H1 (cell line): Measurements from ENCODE around the gene TMEM198. TPM values are rescaled to one million over a fixed set of nuclear protein-coding genes. Genes with fewer than 3 reads are reported as not detected.

Experiments
- CTCF ChIA-PET: fragments of 300-600 bp; sonication (Branson Sonifier 250); formaldehyde crosslinking; loops from one replicate; lab custom pipeline; 2021; ENCODE audit not compliant: partially characterized antibody; lab: Charles Lee
- POLR2A ChIA-PET: fragments of 300-600 bp; sonication (Branson Sonifier 250); formaldehyde crosslinking; loops from one replicate; lab custom pipeline; 2021; ENCODE audit warnings: inconsistent platforms; ENCODE audit not compliant: partially characterized antibody; lab: Charles Lee
- DNase-seq, 2 experiments: peaks; one replicate each; pipeline versions ENCODE4 v3.0.0 to v3.0.0-alpha.2; 2010 to 2022; ENCODE audit warnings: low spot score in 2 of 2, low read depth in 1 of 2, mixed read lengths in 1 of 2
- FAIRE-seq: peaks from 2 replicates; lab custom pipeline; 2011; peaks lifted over from hg19 to GRCh38; lab: Jason Lieb, UNC
- H2AFZ ChIP-seq: 2 replicates; pipeline ENCODE4 v1.8.1; 2012; ENCODE audit warnings: low read length, inconsistent platforms
- H2AK5ac ChIP-seq: 2 replicates; pipeline ENCODE4 v1.6.1; 2013; ENCODE audit warnings: low read depth, low read length
- H2BK120ac ChIP-seq: replicated peaks from 2 replicates; pipeline ENCODE3; 2013; ENCODE audit warnings: low read depth, low read length, inconsistent platforms
- H2BK12ac ChIP-seq: 2 replicates; pipeline ENCODE4 v1.6.1; 2013; ENCODE audit warnings: low read depth, low read length
- H2BK15ac ChIP-seq: 2 replicates; pipeline ENCODE4 v1.6.1; 2013; ENCODE audit warnings: low read length
- H2BK20ac ChIP-seq: 2 replicates; pipeline ENCODE4 v1.6.1; 2013; ENCODE audit warnings: low read length
- H2BK5ac ChIP-seq: 2 replicates; pipeline ENCODE4 v1.6.1; 2013; ENCODE audit warnings: low read depth, low read length
- H3K14ac ChIP-seq: 2 replicates; pipeline ENCODE4 v1.6.1; 2013; ENCODE audit warnings: inconsistent platforms; ENCODE audit not compliant: insufficient read length
- H3K18ac ChIP-seq: 2 replicates; pipeline ENCODE4 v1.6.1; 2013; ENCODE audit warnings: low read length; ENCODE audit errors: extremely low read depth
- H3K23ac ChIP-seq: 2 replicates; pipeline ENCODE4 v1.6.1; 2013; ENCODE audit warnings: inconsistent platforms; ENCODE audit not compliant: insufficient read length
- H3K23me2 ChIP-seq: 2 replicates; pipeline ENCODE4 v1.6.1; 2013; ENCODE audit warnings: low read depth, low read length
- H3K27ac ChIP-seq: 2 replicates; pipeline ENCODE4 v1.6.1; 2011; ENCODE audit warnings: low read depth, low read length, inconsistent platforms
- H3K27me3 ChIP-seq, 4 experiments: replicated peaks in 1 of 4; 1 replicate in 1 of 4; 2 replicates in 3 of 4; pipeline versions ENCODE4 v1.6.1 to v1.8.1; 2011 to 2013; ENCODE audit warnings: low read length in 3 of 4, mild to moderate bottlenecking in 3 of 4, inconsistent platforms in 2 of 4, mixed read lengths in 2 of 4, moderate library complexity in 1 of 4; ENCODE audit not compliant: control insufficient read depth in 3 of 4, insufficient read depth in 3 of 4; ENCODE audit errors: extremely low read depth in 1 of 4
- H3K36me3 ChIP-seq, 4 experiments: 2 replicates each; pipeline versions ENCODE4 v1.6.1 to v1.8.1; 2011 to 2013; ENCODE audit warnings: mild to moderate bottlenecking in 4 of 4, low read length in 3 of 4, moderate library complexity in 2 of 4, control low read depth in 1 of 4, inconsistent platforms in 1 of 4; ENCODE audit not compliant: insufficient read depth in 4 of 4, control insufficient read depth in 2 of 4
- H3K4ac ChIP-seq: replicated peaks from 2 replicates; pipeline ENCODE3; 2013; ENCODE audit warnings: low read length, low read depth, mixed read lengths, inconsistent platforms; ENCODE audit not compliant: insufficient read length
- H3K4me1 ChIP-seq, 4 experiments: replicated peaks in 1 of 4; 1 replicate in 1 of 4; 2 replicates in 3 of 4; pipeline versions ENCODE4 v1.6.1 to v1.8.1; 2011 to 2013; ENCODE audit warnings: low read length in 3 of 4, inconsistent platforms in 2 of 4, mixed read lengths in 1 of 4; ENCODE audit not compliant: insufficient read depth in 4 of 4, control insufficient read depth in 3 of 4
- H3K4me2 ChIP-seq, 2 experiments: 2 replicates each; pipeline versions ENCODE4 v1.6.1 to v1.8.1; 2011 to 2013; ENCODE audit warnings: low read depth in 2 of 2, low read length in 2 of 2, control low read depth in 1 of 2, inconsistent platforms in 1 of 2, mild to moderate bottlenecking in 1 of 2; ENCODE audit not compliant: insufficient read depth in 1 of 2
- H3K4me3 ChIP-seq, 4 experiments: fragments of 200-600, 300-600 bp in 1 of 4; sonication (generic), shearing (Covaris generic), sonication (Bioruptor Twin) in 1 of 4; 2 replicates each; pipeline versions ENCODE4 v1.5.1 to v1.8.1; 2011 to 2016; ENCODE audit warnings: low read length in 4 of 4, low read depth in 3 of 4, control low read depth in 2 of 4, inconsistent platforms in 2 of 4, mild to moderate bottlenecking in 2 of 4, mixed read lengths in 1 of 4, moderate library complexity in 1 of 4; ENCODE audit not compliant: insufficient read depth in 2 of 4; ENCODE audit errors: extremely low read depth in 1 of 4
- H3K56ac ChIP-seq: replicated peaks from 2 replicates; pipeline ENCODE3; 2013; ENCODE audit warnings: low read depth, mild to moderate bottlenecking, mixed read lengths, low read length, inconsistent platforms; ENCODE audit not compliant: insufficient read length
- H3K79me1 ChIP-seq: 2 replicates; pipeline ENCODE4 v1.6.1; 2013; ENCODE audit warnings: low read depth, low read length, control low read depth
- H3K79me2 ChIP-seq, 2 experiments: 2 replicates each; pipeline versions ENCODE4 v1.6.1 to v1.8.1; 2012 to 2013; ENCODE audit warnings: low read length in 2 of 2, mild to moderate bottlenecking in 2 of 2, inconsistent platforms in 1 of 2; ENCODE audit not compliant: insufficient read depth in 2 of 2, control insufficient read depth in 1 of 2
- H3K9ac ChIP-seq, 4 experiments: replicated peaks in 1 of 4; 1 replicate in 1 of 4; 2 replicates in 3 of 4; pipeline versions ENCODE4 v1.6.1 to v1.8.1; 2011 to 2013; ENCODE audit warnings: low read depth in 3 of 4, low read length in 3 of 4, control low read depth in 2 of 4, mild to moderate bottlenecking in 2 of 4, moderate library complexity in 2 of 4, inconsistent platforms in 1 of 4; ENCODE audit errors: extremely low read depth in 1 of 4
- H3K9me3 ChIP-seq, 2 experiments: 2 replicates each; pipeline versions ENCODE4 v1.6.1 to v1.8.1; 2012 to 2013; ENCODE audit warnings: mild to moderate bottlenecking in 2 of 2, moderate library complexity in 2 of 2, control low read depth in 1 of 2, inconsistent platforms in 1 of 2, low read depth in 1 of 2, low read length in 1 of 2, mixed read lengths in 1 of 2; ENCODE audit not compliant: insufficient read depth in 2 of 2
- H4K20me1 ChIP-seq, 2 experiments: replicated peaks in 1 of 2; 2 replicates each; pipeline versions ENCODE3 to v1.8.1; 2011 to 2013; ENCODE audit warnings: inconsistent platforms in 2 of 2, low read length in 2 of 2, mild to moderate bottlenecking in 1 of 2; ENCODE audit not compliant: insufficient read depth in 2 of 2, control insufficient read depth in 1 of 2
- H4K5ac ChIP-seq: 2 replicates; pipeline ENCODE4 v1.6.1; 2013; ENCODE audit warnings: low read length, low read depth, mixed read lengths, inconsistent platforms; ENCODE audit not compliant: insufficient read length
- H4K8ac ChIP-seq: 2 replicates; pipeline ENCODE4 v1.8.0; 2013; ENCODE audit warnings: mild to moderate bottlenecking, moderate library complexity, low read length, inconsistent platforms; ENCODE audit not compliant: insufficient read depth; ENCODE audit errors: extremely low read depth
- H4K91ac ChIP-seq: replicated peaks from 2 replicates; pipeline ENCODE3; 2013; ENCODE audit warnings: low read length, mixed read lengths, inconsistent platforms; ENCODE audit not compliant: insufficient read length
- ASH2L ChIP-seq: fragments of 200-600, 300-600 bp; sonication (generic); IDR thresholded peaks from one replicate; pipeline ENCODE4 v1.7.1; 2017; ENCODE audit warnings: low read length
- EP300 ChIP-seq, 2 experiments: IDR thresholded peaks; 1 replicate in 1 of 2; 2 replicates in 1 of 2; pipeline ENCODE4 v1.6.1; 2011 to 2012; ENCODE audit warnings: low read depth in 2 of 2, low read length in 2 of 2, mild to moderate bottlenecking in 2 of 2, borderline replicate concordance in 1 of 2, inconsistent platforms in 1 of 2, moderate library complexity in 1 of 2
- KDM4A ChIP-seq: IDR thresholded peaks from one replicate; pipeline ENCODE4 v1.7.1; 2012; ENCODE audit warnings: low read depth, mild to moderate bottlenecking, moderate library complexity, low read length, inconsistent platforms; ENCODE audit not compliant: severe bottlenecking
- PHF8 ChIP-seq: fragments of 200-600 bp; sonication (generic); conservative IDR thresholded peaks from 2 replicates; pipeline ENCODE4 v1.7.1; 2012; ENCODE audit warnings: low read depth, mild to moderate bottlenecking, inconsistent platforms, low read length, moderate library complexity
- POLR2A ChIP-seq, 2 experiments: IDR thresholded peaks; 1 replicate in 1 of 2; 2 replicates in 1 of 2; pipeline ENCODE4 v1.6.1; 2011; ENCODE audit warnings: low read depth in 2 of 2, low read length in 2 of 2, mild to moderate bottlenecking in 2 of 2; ENCODE audit errors: control extremely low read depth in 1 of 2
- SIN3A ChIP-seq, 2 experiments: IDR thresholded peaks in 1 of 2; conservative IDR thresholded peaks in 1 of 2; 2 replicates each; pipeline ENCODE4 v1.6.1; 2011 to 2012; ENCODE audit warnings: low read length in 2 of 2, improper control_type of control experiment in 1 of 2, low read depth in 1 of 2, mild to moderate bottlenecking in 1 of 2
- WGBS, 2 experiments: shearing (Covaris generic) in 1 of 2; methylation state at CpG; one replicate each; pipeline versions ENCODE4 v1.1.6 to v1.1.7; 2013 to 2015; ENCODE audit warnings: low lambda C conversion rate in 2 of 2, mixed read lengths in 2 of 2, inconsistent platforms in 1 of 2, low coverage in 1 of 2, missing lambda C conversion rate in 1 of 2; ENCODE audit not compliant: insufficient replicate concordance in 2 of 2, insufficient coverage in 1 of 2, insufficient read length in 1 of 2; ENCODE audit errors: extremely low coverage in 1 of 2, missing lambda C conversion rate in 1 of 2; 5-methylcytosine and 5-hydroxymethylcytosine counted together
- polyA plus RNA-seq, 7 experiments: library from polyadenylated mRNA; depleted of rRNA in 3 of 7; stranded (reverse) in 5 of 7; unstranded in 2 of 7; fragments of >200 nt in 5 of 7; fragments of 200-250 nt in 2 of 7; gene quantifications; 1 replicate in 5 of 7; 2 replicates in 1 of 7; 4 replicates in 1 of 7; pipeline versions ENCODE4 v1.2.1 to v1.2.3, GENCODE V29; 2011 to 2013; ENCODE audit warnings: missing spikeins in 2 of 7, mixed read lengths in 2 of 7
- total RNA-seq: library from RNA; stranded (reverse); fragmentation: NEBNext Ultra II Directional; extraction: Animal tissue kit (Norgen Biotek cat#: 25700); gene quantifications from 2 replicates; pipeline ENCODE4 v1.2.1, GENCODE V29; 2021

TMEM198 gene
- total and polyA plus RNA-seq, 2 of the 8 experiments (the other 6 are each of a cell fraction or from before 2014, with no cell fraction given): 10.2 to 10.4 TPM

- H2BK12ac ChIP-seq: no peak overlapping the region
- peak overlapping the region; percentile 85; the same call in 1 of the 2 replicates for H2BK5ac ChIP-seq
- H3K18ac ChIP-seq: peak overlapping the region; percentile 48; the same call in 1 of the 2 replicates
- no peak overlapping the region for H2BK15ac ChIP-seq
- H3K14ac ChIP-seq: no peak overlapping the region
- 1% methylated on average over 41 of the region's 66 CpGs; no CpG with 5 or more reads in 1 of the 2 experiments for whole genome bisulfite sequencing, 2 experiments
- H2AK5ac ChIP-seq: no peak overlapping the region
- peaks cover 14% of the 10 kb centered on the region; the same call in 1 of the 2 replicates for H3K23me2 ChIP-seq
- TF ChIP-seq KDM4A (peak; percentile 33), PHF8 (peak; percentile 47), SIN3A (conservative IDR thresholded peaks at IDR 0.05 in 1 of 2, IDR thresholded peaks at IDR 0.05 in 1 of 2; ENCODE audit: low read depth in 1 of 2, low read length in 2 of 2) (0 out of 4 replicates have a peak, but pooled peaks of 1 of the 2 experiments have one; percentile 26), EP300 (IDR thresholded peaks at IDR 0.05; ENCODE audit: borderline replicate concordance in 1 of 2, low read depth in 2 of 2, low read length in 2 of 2) (no peak), POLR2A (IDR thresholded peaks at IDR 0.05; ENCODE audit: control extremely low read depth in 1 of 2, low read depth in 2 of 2, low read length in 2 of 2) (peak in 1 of 2 experiments; percentile 32; a peak in 1 of 3 replicates), ASH2L (peak; percentile 26)
- no peak overlapping the region for H2BK20ac ChIP-seq
- H3K9me3 ChIP-seq: no peaks in the 10 kb centered on the region
- H3K4ac ChIP-seq: no peak overlapping the region
- peaks cover 0 to 6% of the 10 kb centered on the region in 2 experiments; a peak in 1 of 4 replicates for H3K79me2 ChIP-seq
- peak overlapping the region; percentile 62 to 90 for H3K4me2 ChIP-seq
- H3K27me3 ChIP-seq: peaks cover 0 to 4% (median 0%) of the 10 kb centered on the region in 4 experiments; a peak in 2 of 7 replicates
- H3K4me1 ChIP-seq: peaks cover 5 to 20% (median 11%) of the 10 kb centered on the region in 4 experiments
- H3K36me3 ChIP-seq: peaks cover 4 to 22% (median 12%) of the 10 kb centered on the region in 4 experiments; a peak in 6 of 8 replicates
- FAIRE-seq (no peak), DNase-seq (peak in 1 of 2 experiments; percentile 83)
- H2AFZ ChIP-seq: no peak overlapping the region
- H4K8ac ChIP-seq: peak overlapping the region; percentile 72; the same call in 1 of the 2 replicates
- POLR2A ChIA-PET: interaction anchor here (0.6 to 3.3 kb wide), 13 partner anchors 11 to 110 kb away, joined by 3 to 44 read pairs (median 5); partner anchors contain the start of genes GMPPA, INHA, OBSL1 and STK11IP
- peak overlapping the region; percentile 19; the same call in 1 of the 2 replicates for H3K27ac ChIP-seq
- CTCF ChIA-PET: interaction anchor here (0.9 to 113.1 kb wide), 16 partner anchors 9 to 139 kb away, joined by 3 to 7248 read pairs (median 8); partner anchors contain the start of genes DES, GMPPA, SPEG and STK11IP
- H4K20me1 ChIP-seq: peaks cover 14 to 20% of the 10 kb centered on the region in 2 experiments
- peak overlapping the region; percentile 73 to 90 (median 80) for H3K4me3 ChIP-seq
- H3K79me1 ChIP-seq: peaks cover 4% of the 10 kb centered on the region; the same call in 1 of the 2 replicates
- H4K91ac ChIP-seq: no peak overlapping the region
- H3K23ac ChIP-seq: no peak overlapping the region
- peak overlapping the region; percentile 84 for H3K56ac ChIP-seq
- H2BK120ac ChIP-seq: no peak overlapping the region
- H4K5ac ChIP-seq: no peak overlapping the region
- peak overlapping the region in 3 of 4 experiments; percentile 52 to 76 (median 65); a peak in 6 of 7 replicates for H3K9ac ChIP-seq
Observed at GRCh38 chr2:219542931-219543595, 765 bp upstream of the TMEM198 start.
